Osteoblast (primary cell): ENCODE results near the gene KCNQ4. TPM values are rescaled to one million over a fixed set of nuclear protein-coding genes. Genes with fewer than 3 reads are reported as not detected.

Source experiments
- DNase-seq: peaks from one replicate; pipeline ENCODE4 v3.0.0; 2011; ENCODE audit warnings: low spot score, mixed read lengths; ENCODE audit not compliant: insufficient read length; ENCODE audit errors: missing footprints
- H2AFZ ChIP-seq: 2 replicates; pipeline ENCODE4 v1.6.0; 2011; ENCODE audit warnings: mild to moderate bottlenecking, low read length
- H3K27ac ChIP-seq: 2 replicates; pipeline ENCODE4 v1.5.1; 2011; ENCODE audit warnings: mild to moderate bottlenecking, low read depth, low read length, moderate library complexity
- H3K27me3 ChIP-seq: 2 replicates; pipeline ENCODE4 v1.6.0; 2012; ENCODE audit warnings: mild to moderate bottlenecking, control low read depth, inconsistent platforms, low read length, moderate library complexity; ENCODE audit not compliant: insufficient read depth
- H3K36me3 ChIP-seq: 2 replicates; pipeline ENCODE4 v1.5.1; 2011; ENCODE audit warnings: mild to moderate bottlenecking, low read length, control low read depth, moderate library complexity; ENCODE audit not compliant: insufficient read depth
- H3K4me1 ChIP-seq: 2 replicates; pipeline ENCODE4 v1.5.1; 2011; ENCODE audit warnings: mild to moderate bottlenecking, low read length, control low read depth, moderate library complexity; ENCODE audit not compliant: insufficient read depth
- H3K4me2 ChIP-seq: 2 replicates; pipeline ENCODE4 v1.6.0; 2011; ENCODE audit warnings: mild to moderate bottlenecking, low read length; ENCODE audit not compliant: insufficient read depth
- H3K4me3 ChIP-seq: fragments of 200-600 bp; sonication (generic); 3 replicates; pipeline ENCODE4 v1.5.1; 2012; ENCODE audit warnings: mild to moderate bottlenecking, low read length, inconsistent platforms; ENCODE audit not compliant: insufficient read depth
- H3K79me2 ChIP-seq: 2 replicates; pipeline ENCODE4 v1.6.0; 2012; ENCODE audit warnings: mild to moderate bottlenecking, low read length, control low read depth, inconsistent platforms; ENCODE audit not compliant: insufficient read depth
- H3K9me3 ChIP-seq: 2 replicates; pipeline ENCODE4 v1.5.1; 2011; ENCODE audit warnings: low read depth, low read length, control low read depth
- H4K20me1 ChIP-seq: 2 replicates; pipeline ENCODE4 v1.6.0; 2012; ENCODE audit warnings: mild to moderate bottlenecking, low read length, control low read depth; ENCODE audit not compliant: insufficient read depth
- CTCF ChIP-seq: IDR thresholded peaks from 2 replicates; pipeline ENCODE4 v1.5.1; 2011; ENCODE audit warnings: mild to moderate bottlenecking, low read depth, low read length, moderate library complexity; ENCODE audit errors: extremely low read depth
- small RNA-seq: library from RNA; depleted of rRNA; stranded (forward); fragments of <200 nt; gene quantifications from one replicate; pipeline ENCODE3, GENCODE V24; 2012
- total RNA-seq: library from RNA; depleted of rRNA; stranded (reverse); fragments of >200 nt; gene quantifications from 2 replicates; pipeline ENCODE4 v1.2.3, GENCODE V29; 2012

KCNQ4 gene
- total RNA-seq, 1 donor, result not detected

GRCh38 chr1:40886318-40887011 is 102.9 kb downstream of the KCNQ4 start:
- Histone ChIP-seq H3K9me3 (no peaks in the 10 kb centered on the region), H3K4me1 (no peaks in the 10 kb centered on the region), H3K4me2 (no peak overlapping the region), H3K27me3 (no peaks in the 10 kb centered on the region), H3K36me3 (no peaks in the 10 kb centered on the region), H2AFZ (no peak overlapping the region), H3K27ac (no peak overlapping the region), H3K4me3 (no peak overlapping the region), H3K79me2 (no peaks in the 10 kb centered on the region), H4K20me1 (no peaks in the 10 kb centered on the region)
- DNase-seq, result no peak
- no peak for TF ChIP-seq CTCF

- TF ChIP-seq CTCF, result no peak
- Histone ChIP-seq H3K4me1 (no peaks in the 10 kb centered on the region), H3K4me2 (no peak overlapping the region), H3K9me3 (no peaks in the 10 kb centered on the region), H3K27ac (no peak overlapping the region), H4K20me1 (no peaks in the 10 kb centered on the region), H3K79me2 (no peaks in the 10 kb centered on the region), H3K36me3 (no peaks in the 10 kb centered on the region), H3K27me3 (no peaks in the 10 kb centered on the region), H2AFZ (no peak overlapping the region), H3K4me3 (no peak overlapping the region)
- no peak for DNase-seq
These were observed 103.4 kb downstream of the KCNQ4 start for GRCh38 chr1:40887012-40887378.

GRCh38 chr1:40887652-40888051 is 104.1 kb downstream of the KCNQ4 start:
- no peaks in the 10 kb centered on the region for H3K27me3 ChIP-seq
- no peak for DNase-seq
- no peak for TF ChIP-seq CTCF
- H3K79me2 ChIP-seq, result no peaks in the 10 kb centered on the region
- H3K4me1 ChIP-seq, result no peaks in the 10 kb centered on the region
- H3K36me3 ChIP-seq, result no peaks in the 10 kb centered on the region
- no peak overlapping the region for H3K27ac ChIP-seq
- H4K20me1 ChIP-seq, result no peaks in the 10 kb centered on the region
- H3K4me3 ChIP-seq, result no peak overlapping the region
- H2AFZ ChIP-seq, result no peak overlapping the region
- H3K4me2 ChIP-seq, result no peak overlapping the region
- no peaks in the 10 kb centered on the region for H3K9me3 ChIP-seq

Small RNA genes lying within 50 kb of the gene (small RNA-seq; reads per million reads assigned to genes)
- gene MIR30C1 (5.6 reads per million, percentile 88 among the genes with 10 or more reads in this experiment), gene MIR30E (5,525 reads per million, percentile 100 among the genes with 10 or more reads in this experiment), gene RN7SL326P (not detected)

Other genes starting within 250 kb of the KCNQ4 start
- 3.5 and 6.2 TPM in 2 replicates for gene RIMS3, start 118.1 kb upstream of the KCNQ4 start, total RNA-seq
- 24.2 TPM in 2 replicates for gene NFYC, start 92.1 kb upstream of the KCNQ4 start, total RNA-seq
- gene CITED4, start 78.6 kb downstream of the KCNQ4 start, total RNA-seq, result 1.2 and 3.3 TPM in 2 replicates
- gene CTPS1, start 195.9 kb downstream of the KCNQ4 start, total RNA-seq, result 16.5 and 19.2 TPM in 2 replicates
- gene SLFNL1, start 237.9 kb downstream of the KCNQ4 start, total RNA-seq, result 0.59 and 0.72 TPM in 2 replicates